C4-2B (cell line): Measurements from ENCODE around the gene WDR48.

Experiments used
- CTCF ChIP-seq: fragments of 450-650 bp; conservative IDR thresholded peaks from 2 replicates; pipeline ENCODE4 v1.5.1; 2017; ENCODE audit warnings: mild to moderate bottlenecking
- ZFX ChIP-seq: fragments of 450-650 bp; IDR thresholded peaks from 2 replicates; pipeline ENCODE4 v1.6.1; 2017

GRCh38 chr3:39125841-39126500, 74.2 kb downstream of the WDR48 start:
- TF ChIP-seq CTCF (no peak), ZFX (no peak)
